HepG2 (cell line): ENCODE measurements around the gene SPTY2D1. TPM values are rescaled to one million over a fixed set of nuclear protein-coding genes. Genes with fewer than 3 reads are reported as not detected.

Source experiments
- ATAC-seq: fragments of 200-7000 bp; cut with Tn5 transposase; 3 replicates; pipeline ENCODE4 v1.9.1; 2020; ENCODE audit warnings: mild to moderate bottlenecking, moderate library complexity
- BruUV-seq: library from RNA; stranded (reverse); fragments of 400-500 nt; replicated peaks from 2 replicates; lab custom pipeline; 2021; lab: Mats Ljungman, UMichigan
- CTCF ChIA-PET: fragments of 300-600 bp; formaldehyde crosslinking; extraction: SDS; loops from one replicate; lab custom pipeline; 2021; ENCODE audit warnings: low total read pairs, inconsistent platforms, low intra/inter-chr PET ratio; lab: Yijun Ruan, JAX
- POLR2A ChIA-PET: fragments of 350-600 bp; sonication (Branson Sonifier 250); formaldehyde crosslinking; loops from one replicate; lab custom pipeline; 2020; ENCODE audit warnings: antibody characterized with exemption, inconsistent platforms; lab: Yijun Ruan, JAX
- DNase-seq: peaks from one replicate; pipeline ENCODE4 v3.0.0-alpha.2; 2015; ENCODE audit warnings: low spot score
- FAIRE-seq: peaks from 3 replicates; lab custom pipeline; 2011; peaks lifted over from hg19 to GRCh38; lab: Jason Lieb, UNC
- H2AFZ ChIP-seq: one replicate; pipeline ENCODE4 v1.6.1; 2011; ENCODE audit warnings: low read length, inconsistent platforms
- H3K27ac ChIP-seq: fragments of 300-600 bp; 3 replicates; pipeline ENCODE4 v1.8.0; 2011; ENCODE audit warnings: mixed run types, mild to moderate bottlenecking, mixed read lengths, low read length, inconsistent platforms; ENCODE audit not compliant: insufficient read depth; ENCODE audit errors: extremely low read length
- H3K27me3 ChIP-seq, 2 experiments: fragments of 200-600 bp in 1 of 2; 2 replicates in 1 of 2; 3 replicates in 1 of 2; pipeline versions ENCODE4 v1.6.0 to v1.8.0; 2011; ENCODE audit warnings: low read length in 2 of 2, mild to moderate bottlenecking in 2 of 2, moderate library complexity in 2 of 2, inconsistent platforms in 1 of 2; ENCODE audit not compliant: insufficient read depth in 2 of 2, control insufficient read depth in 1 of 2
- H3K36me3 ChIP-seq, 2 experiments: fragments of 200-600 bp in 1 of 2; replicated peaks in 1 of 2; 2 replicates in 1 of 2; 3 replicates in 1 of 2; pipeline versions ENCODE4 v1.5.1 to v1.8.0; 2011; ENCODE audit warnings: low read length in 2 of 2, inconsistent platforms in 1 of 2; ENCODE audit not compliant: insufficient read depth in 2 of 2, control insufficient read depth in 1 of 2
- H3K4me1 ChIP-seq: 2 replicates; pipeline ENCODE4 v1.5.1; 2012; ENCODE audit warnings: low read length, inconsistent platforms; ENCODE audit not compliant: insufficient read depth
- H3K4me2 ChIP-seq: 2 replicates; pipeline ENCODE4 v1.6.0; 2011; ENCODE audit warnings: low read depth, low read length, inconsistent platforms
- H3K4me3 ChIP-seq, 3 experiments: fragments of 200-600 bp in 1 of 3; sonication (generic), shearing (Covaris generic) in 1 of 3; replicated peaks in 1 of 3; 2 replicates each; pipeline ENCODE4 v1.5.1; 2011 to 2016; ENCODE audit warnings: low read length in 3 of 3, inconsistent platforms in 2 of 3, low read depth in 2 of 3, mild to moderate bottlenecking in 2 of 3, control low read depth in 1 of 3, mixed read lengths in 1 of 3; ENCODE audit not compliant: insufficient read depth in 1 of 3
- H3K79me2 ChIP-seq: one replicate; pipeline ENCODE4 v1.6.1; 2011; ENCODE audit warnings: low read length, inconsistent platforms; ENCODE audit not compliant: insufficient read depth
- H3K9ac ChIP-seq: 2 replicates; pipeline ENCODE4 v1.6.0; 2011; ENCODE audit warnings: mild to moderate bottlenecking, low read depth, low read length, inconsistent platforms; ENCODE audit not compliant: insufficient read depth
- H3K9me3 ChIP-seq: 2 replicates; pipeline ENCODE4 v1.5.1; 2012; ENCODE audit warnings: mild to moderate bottlenecking, low read length
- H4K20me1 ChIP-seq: 2 replicates; pipeline ENCODE4 v1.6.0; 2011; ENCODE audit warnings: inconsistent platforms, mild to moderate bottlenecking, low read length, moderate library complexity; ENCODE audit not compliant: insufficient read depth
- BORCS8-MEF2B ChIP-seq: sonication (generic); formaldehyde crosslinking; IDR thresholded peaks from 2 replicates; pipeline ENCODE4 v1.8.0; 2022; ENCODE audit warnings: mild to moderate bottlenecking, missing genetic modification reagents
- NFIB ChIP-seq: sonication (generic); formaldehyde crosslinking; IDR thresholded peaks from 2 replicates; pipeline ENCODE4 v1.9.0; 2021; ENCODE audit warnings: missing genetic modification reagents, mild to moderate bottlenecking, borderline replicate concordance
- THYN1 ChIP-seq: sonication (generic); formaldehyde crosslinking; IDR thresholded peaks from 2 replicates; pipeline ENCODE4 v1.8.1; 2023; ENCODE audit warnings: low read depth, mild to moderate bottlenecking, moderate library complexity, missing genetic modification reagents, borderline replicate concordance
- ZFP36 ChIP-seq: fragments of 150-350 bp; IDR thresholded peaks from 2 replicates; pipeline ENCODE4 v1.6.1; 2018; ENCODE audit warnings: borderline replicate concordance, low read length, low read depth; ENCODE audit not compliant: partially characterized antibody
- ZNF274 ChIP-seq: sonication (generic); formaldehyde crosslinking; IDR thresholded peaks from 2 replicates; pipeline ENCODE4 v1.5.1; 2020; ENCODE audit warnings: mild to moderate bottlenecking, missing genetic modification reagents
- ZNF383 ChIP-seq: sonication (generic); formaldehyde crosslinking; IDR thresholded peaks from 2 replicates; pipeline ENCODE4 v1.4.0; 2020; ENCODE audit warnings: missing genetic modification reagents, mild to moderate bottlenecking, borderline replicate concordance
- ZNF569 ChIP-seq: sonication (generic); formaldehyde crosslinking; IDR thresholded peaks from 2 replicates; pipeline ENCODE4 v1.5.0; 2020; ENCODE audit warnings: mild to moderate bottlenecking, missing genetic modification reagents, moderate library complexity, borderline replicate concordance
- ZNF776 ChIP-seq: sonication (generic); formaldehyde crosslinking; IDR thresholded peaks from 2 replicates; pipeline ENCODE4 v1.4.0; 2020; ENCODE audit warnings: mild to moderate bottlenecking, missing genetic modification reagents
- WGBS: methylation state at CpG from one replicate; pipeline ENCODE4 v1.1.6; 2017; ENCODE audit warnings: low lambda C conversion rate; 5-methylcytosine and 5-hydroxymethylcytosine counted together
- in situ Hi-C: cut with HindIII; loops from 2 replicates; pipeline ENCODE4 v1.10.0; 2017; ENCODE audit warnings: low pct_unique_long_range_greater_than_20kb; ENCODE audit not compliant: extremely low pct_ligation_motif_present
- intact Hi-C: fragments of 100-400 bp; cut with micrococcal nuclease; formaldehyde crosslinking; loops from one replicate; pipeline ENCODE4 v1.10.0; 2022; ENCODE audit not compliant: unreplicated experiment
- polyA plus RNA-seq, 8 experiments: library from polyadenylated mRNA; depleted of rRNA in 3 of 8; stranded (reverse) in 7 of 8; unstranded in 1 of 8; fragments of >200 nt; fragmentation: Illumina TruSeq in 4 of 8; extraction: Trizol in 4 of 8; gene quantifications; 2 replicates each; pipeline versions ENCODE4 v1.2.1 to v1.2.3, GENCODE V29; 2011 to 2016; ENCODE audit warnings: low read depth in 4 of 8, missing spikeins in 1 of 8, mixed read lengths in 1 of 8; ENCODE audit not compliant: insufficient read depth in 1 of 8
- total RNA-seq, 5 experiments: library from RNA; depleted of rRNA; stranded (reverse); fragments of >200 nt; fragmentation: Illumina TruSeq; extraction: Trizol; gene quantifications; 2 replicates each; pipeline ENCODE4 v1.2.3, GENCODE V29; 2016; ENCODE audit warnings: low read depth in 1 of 5
- TF ChIP-seq, protein P1 (sequence below): sonication (generic); formaldehyde crosslinking; IDR thresholded peaks from 2 replicates; pipeline ENCODE4 v1.4.0; 2020; ENCODE audit warnings: missing genetic modification reagents, borderline replicate concordance
- TF ChIP-seq, protein P2 (sequence below), 2 experiments: fragments of 450-650 bp in 1 of 2; sonication (generic) in 1 of 2; formaldehyde crosslinking; IDR thresholded peaks; 2 replicates each; pipeline versions ENCODE4 v1.5.0 to v1.8.0; 2020 to 2022; ENCODE audit warnings: mild to moderate bottlenecking in 1 of 2, missing genetic modification reagents in 1 of 2

The SPTY2D1 gene
- total and polyA plus RNA-seq, 2 of the 13 experiments (the other 11 are each of a cell fraction or from before 2014, with no cell fraction given), result 6.9 to 14.8 TPM

DNA sequence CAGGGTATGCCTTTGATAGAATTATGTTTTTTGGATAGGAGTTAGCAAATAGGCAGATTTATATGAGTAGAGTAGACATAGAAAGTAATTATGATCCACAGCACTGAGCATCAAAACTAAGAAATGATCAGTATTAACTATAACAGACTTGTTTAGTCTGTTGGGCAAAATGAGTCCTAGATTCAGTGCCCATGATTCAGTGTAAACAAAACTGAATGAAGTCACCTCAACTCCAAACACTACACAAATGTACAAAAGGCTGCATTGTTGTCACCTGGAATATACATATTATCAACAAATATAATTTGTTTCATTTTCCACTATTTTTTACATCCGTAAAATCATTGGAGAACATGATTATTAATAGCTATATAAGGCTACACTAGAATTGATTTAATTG, 52.3 kb downstream of the SPTY2D1 start:
- BruUV-seq, result no TSS peak
- ChIA-PET POLR2A (interaction anchor here (2.6 kb wide), 1 partner anchor 55 kb away, joined by 8 read pairs; the partner anchor contains the start of gene TSG101), CTCF (no interaction called here)

More for the DNA sequence above, 52.3 kb downstream of the SPTY2D1 start:
- H3K4me1 ChIP-seq, result peaks cover 44% of the 10 kb centered on the region
- intact Hi-C loops, result no loop called here
- no peak overlapping the region for H2AFZ ChIP-seq
- no peak overlapping the region for H3K4me2 ChIP-seq
- H3K4me3 ChIP-seq, result no peak overlapping the region
- H3K27me3 ChIP-seq, result no peaks in the 10 kb centered on the region
- in situ Hi-C loops, result no loop called here
- no peaks in the 10 kb centered on the region for H3K36me3 ChIP-seq
- ATAC-seq, result no peak
- H3K9ac ChIP-seq, result no peak overlapping the region
- H3K79me2 ChIP-seq, result no peaks in the 10 kb centered on the region
- 89% methylated on average over 1 of the region's 1 CpG for WGBS
- H3K27ac ChIP-seq, result peak overlapping the region; percentile 18
- DNase-seq, result no peak
- TF ChIP-seq ZNF383, result no peak
- TF ChIP-seq, protein P1, sequence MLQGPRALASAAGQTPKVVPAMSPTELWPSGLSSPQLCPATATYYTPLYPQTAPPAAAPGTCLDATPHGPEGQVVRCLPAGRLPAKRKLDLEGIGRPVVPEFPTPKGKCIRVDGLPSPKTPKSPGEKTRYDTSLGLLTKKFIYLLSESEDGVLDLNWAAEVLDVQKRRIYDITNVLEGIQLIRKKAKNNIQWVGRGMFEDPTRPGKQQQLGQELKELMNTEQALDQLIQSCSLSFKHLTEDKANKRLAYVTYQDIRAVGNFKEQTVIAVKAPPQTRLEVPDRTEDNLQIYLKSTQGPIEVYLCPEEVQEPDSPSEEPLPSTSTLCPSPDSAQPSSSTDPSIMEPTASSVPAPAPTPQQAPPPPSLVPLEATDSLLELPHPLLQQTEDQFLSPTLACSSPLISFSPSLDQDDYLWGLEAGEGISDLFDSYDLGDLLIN (CRISPR knock-in tag), result no peak
- TF ChIP-seq, protein P2, sequence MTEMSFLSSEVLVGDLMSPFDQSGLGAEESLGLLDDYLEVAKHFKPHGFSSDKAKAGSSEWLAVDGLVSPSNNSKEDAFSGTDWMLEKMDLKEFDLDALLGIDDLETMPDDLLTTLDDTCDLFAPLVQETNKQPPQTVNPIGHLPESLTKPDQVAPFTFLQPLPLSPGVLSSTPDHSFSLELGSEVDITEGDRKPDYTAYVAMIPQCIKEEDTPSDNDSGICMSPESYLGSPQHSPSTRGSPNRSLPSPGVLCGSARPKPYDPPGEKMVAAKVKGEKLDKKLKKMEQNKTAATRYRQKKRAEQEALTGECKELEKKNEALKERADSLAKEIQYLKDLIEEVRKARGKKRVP (CRISPR knock-in tag; IDR thresholded peaks at IDR 0.05), result no peak
- TF ChIP-seq ZFP36, result no peak
- no peak for TF ChIP-seq NFIB (CRISPR knock-in tag)
- TF ChIP-seq ZNF569 (CRISPR knock-in tag), result no peak
- TF ChIP-seq BORCS8-MEF2B (CRISPR knock-in tag), result no peak
- no peak for TF ChIP-seq ZNF776 (CRISPR knock-in tag)
- no peak for TF ChIP-seq THYN1 (CRISPR knock-in tag)
- TF ChIP-seq ZNF274 (CRISPR knock-in tag), result no peak
- no peaks in the 10 kb centered on the region for H4K20me1 ChIP-seq
- no peaks in the 10 kb centered on the region for H3K9me3 ChIP-seq
- no peak for FAIRE-seq
